K562 (cell line): ENCODE results near the gene BACH1. TPM values are rescaled to one million over a fixed set of nuclear protein-coding genes. Genes with fewer than 3 reads are reported as not detected.

Source experiments
- ARID4B ChIP-seq: sonication (generic); formaldehyde crosslinking; IDR thresholded peaks from 2 replicates; pipeline ENCODE4 v1.8.0; 2022; ENCODE audit warnings: mild to moderate bottlenecking, missing genetic modification reagents
- CAMTA2 ChIP-seq: fragments of 250-450 bp; sonication (Bioruptor Pico); conservative IDR thresholded peaks from 2 replicates; pipeline ENCODE4 v1.5.1; 2022
- CEBPB ChIP-seq: fragments of 450-650 bp; IDR thresholded peaks from 2 replicates; pipeline ENCODE4 v1.6.1; 2016; ENCODE audit warnings: missing genetic modification characterization, missing compliant biosample characterization
- MCM7 ChIP-seq, 2 experiments: fragments of 450-650 bp; IDR thresholded peaks; 2 replicates each; pipeline ENCODE4 v1.6.1; 2016 to 2018
- RAD21 ChIP-seq, 2 experiments: fragments of 250-450 bp in 1 of 2; fragments of 450-650 bp in 1 of 2; sonication (Bioruptor Pico) in 1 of 2; formaldehyde crosslinking in 1 of 2; IDR thresholded peaks in 1 of 2; conservative IDR thresholded peaks in 1 of 2; 2 replicates each; pipeline versions ENCODE4 v1.4.0 to v1.8.0; 2020 to 2022; ENCODE audit warnings: mild to moderate bottlenecking in 2 of 2, moderate library complexity in 1 of 2
- RB1 ChIP-seq: fragments of 450-650 bp; IDR thresholded peaks from 2 replicates; pipeline ENCODE4 v1.6.1; 2017; ENCODE audit warnings: low read depth, mild to moderate bottlenecking
- REST ChIP-seq, 2 experiments: fragments of 450-650 bp; formaldehyde crosslinking in 1 of 2; IDR thresholded peaks; 2 replicates each; pipeline versions ENCODE4 v1.4.0 to v1.6.1; 2014 to 2020; ENCODE audit warnings: mild to moderate bottlenecking in 2 of 2, borderline replicate concordance in 1 of 2, low read depth in 1 of 2
- SMAD1 ChIP-seq: fragments of 150-350 bp; IDR thresholded peaks from 2 replicates; pipeline ENCODE4 v1.6.1; 2014; ENCODE audit warnings: low read length, low read depth; ENCODE audit not compliant: partially characterized antibody
- TBL1XR1 ChIP-seq, 2 experiments: IDR thresholded peaks; 2 replicates each; pipeline ENCODE4 v1.6.1; 2012; ENCODE audit warnings: improper control_type of control experiment in 2 of 2, low read length in 2 of 2, mild to moderate bottlenecking in 1 of 2
- ZFP36 ChIP-seq: fragments of 150-350 bp; IDR thresholded peaks from 2 replicates; pipeline ENCODE4 v1.6.1; 2018; ENCODE audit warnings: low read length, low read depth; ENCODE audit not compliant: partially characterized antibody
- ZNF165 ChIP-seq: fragments of 250-450 bp; sonication (Bioruptor Pico); IDR thresholded peaks from 2 replicates; pipeline ENCODE4 v1.4.0; 2020; ENCODE audit warnings: borderline replicate concordance
- polyA plus RNA-seq, 8 experiments: library from polyadenylated mRNA; depleted of rRNA in 4 of 8; stranded (reverse) in 5 of 8; unstranded in 3 of 8; fragments of >200 nt; fragmentation: Nextera tagmentation in 2 of 8; fragmentation: Illumina TruSeq in 1 of 8; extraction: Ambion mirVana in 2 of 8; extraction: Trizol in 1 of 8; gene quantifications; 2 replicates each; pipeline versions ENCODE4 v1.2.1 to v1.2.3, GENCODE V29; 2011 to 2014; ENCODE audit warnings: inconsistent platforms in 1 of 8, missing spikeins in 1 of 8
- total RNA-seq, 7 experiments: library from RNA; depleted of rRNA in 6 of 7; stranded (reverse); fragments of >200 nt in 6 of 7; fragmentation: Illumina TruSeq in 2 of 7; extraction: Trizol in 2 of 7; gene quantifications; 2 replicates each; pipeline versions ENCODE4 v1.2.1 to v1.2.3, GENCODE V29; 2011 to 2021; ENCODE audit warnings: low replicate concordance in 1 of 7
- TF ChIP-seq, protein P1 (sequence below): fragments of 450-650 bp; IDR thresholded peaks from 2 replicates; pipeline ENCODE4 v1.6.1; 2016; ENCODE audit warnings: borderline replicate concordance

The BACH1 gene
- total and polyA plus RNA-seq, 9 of the 15 experiments (the other 6 are each of a cell fraction or from before 2014, with no cell fraction given): 10.6 to 58.5 (median 28.6) TPM

DNA sequence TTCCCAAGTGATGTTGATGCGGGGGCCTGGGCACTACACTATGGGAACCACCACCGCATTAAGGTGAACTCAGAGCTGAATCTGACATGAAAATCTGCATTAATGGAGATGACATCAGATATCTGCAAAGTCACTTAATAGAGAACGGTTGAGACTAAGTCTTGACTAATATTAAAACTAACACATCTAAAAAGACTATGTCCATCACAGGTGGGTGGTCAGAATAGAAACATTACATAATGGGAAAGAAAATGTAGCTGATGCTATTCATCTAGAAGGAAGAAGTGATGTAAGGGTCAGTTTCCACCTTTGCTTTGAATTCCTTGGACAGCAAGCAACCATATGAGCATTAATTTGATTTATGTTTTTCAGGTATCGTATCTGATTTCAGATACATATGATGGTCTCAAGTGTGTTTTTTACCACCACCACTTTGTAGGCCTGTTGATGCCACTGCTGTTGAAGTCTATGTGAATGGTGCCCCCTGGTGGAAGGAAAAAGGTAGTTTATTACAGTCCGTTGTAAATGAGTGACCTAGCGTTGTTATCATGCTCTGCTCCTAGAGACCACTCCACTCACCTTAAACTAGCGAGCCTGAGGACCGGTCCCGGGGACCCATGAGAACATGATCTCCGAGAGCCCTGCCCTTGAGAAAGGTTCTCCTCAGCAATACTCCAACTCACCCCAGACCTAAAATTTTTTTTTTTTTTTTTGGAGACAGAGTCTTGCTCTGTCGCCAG, 73.5 kb downstream of the BACH1 start (continued):
- no peak for TF ChIP-seq TBL1XR1 (IDR thresholded peaks at IDR 0.05; ENCODE audit: low read length in 2 of 2)
- TF ChIP-seq RB1: peak; percentile 52; the same call in 1 of the 2 replicates
- TF ChIP-seq ARID4B: no peak
- no peak for TF ChIP-seq MCM7 (IDR thresholded peaks at IDR 0.05)
- TF ChIP-seq REST (IDR thresholded peaks at IDR 0.05; ENCODE audit: borderline replicate concordance): peak; percentile 93
- no peak for TF ChIP-seq REST (CRISPR knock-in tag; IDR thresholded peaks at IDR 0.05; ENCODE audit: low read depth)
- no peak for TF ChIP-seq ZNF165 (CRISPR knock-in tag)
- TF ChIP-seq CAMTA2: no peak
- TF ChIP-seq, protein P1, sequence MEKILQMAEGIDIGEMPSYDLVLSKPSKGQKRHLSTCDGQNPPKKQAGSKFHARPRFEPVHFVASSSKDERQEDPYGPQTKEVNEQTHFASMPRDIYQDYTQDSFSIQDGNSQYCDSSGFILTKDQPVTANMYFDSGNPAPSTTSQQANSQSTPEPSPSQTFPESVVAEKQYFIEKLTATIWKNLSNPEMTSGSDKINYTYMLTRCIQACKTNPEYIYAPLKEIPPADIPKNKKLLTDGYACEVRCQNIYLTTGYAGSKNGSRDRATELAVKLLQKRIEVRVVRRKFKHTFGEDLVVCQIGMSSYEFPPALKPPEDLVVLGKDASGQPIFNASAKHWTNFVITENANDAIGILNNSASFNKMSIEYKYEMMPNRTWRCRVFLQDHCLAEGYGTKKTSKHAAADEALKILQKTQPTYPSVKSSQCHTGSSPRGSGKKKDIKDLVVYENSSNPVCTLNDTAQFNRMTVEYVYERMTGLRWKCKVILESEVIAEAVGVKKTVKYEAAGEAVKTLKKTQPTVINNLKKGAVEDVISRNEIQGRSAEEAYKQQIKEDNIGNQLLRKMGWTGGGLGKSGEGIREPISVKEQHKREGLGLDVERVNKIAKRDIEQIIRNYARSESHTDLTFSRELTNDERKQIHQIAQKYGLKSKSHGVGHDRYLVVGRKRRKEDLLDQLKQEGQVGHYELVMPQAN: no peak
- no peak for TF ChIP-seq SMAD1
- TF ChIP-seq CEBPB (tag): 0 out of 2 replicates have a peak, but pooled peaks have one; percentile 16
- TF ChIP-seq ZFP36: peak; percentile 28
- peak; percentile 96 to 98 for TF ChIP-seq RAD21 (CRISPR knock-in tag; conservative IDR thresholded peaks at IDR 0.05 in 1 of 2, IDR thresholded peaks at IDR 0.05 in 1 of 2)
